Measurements from ENCODE around the gene VWA1.

VWA1 gene

DNA sequence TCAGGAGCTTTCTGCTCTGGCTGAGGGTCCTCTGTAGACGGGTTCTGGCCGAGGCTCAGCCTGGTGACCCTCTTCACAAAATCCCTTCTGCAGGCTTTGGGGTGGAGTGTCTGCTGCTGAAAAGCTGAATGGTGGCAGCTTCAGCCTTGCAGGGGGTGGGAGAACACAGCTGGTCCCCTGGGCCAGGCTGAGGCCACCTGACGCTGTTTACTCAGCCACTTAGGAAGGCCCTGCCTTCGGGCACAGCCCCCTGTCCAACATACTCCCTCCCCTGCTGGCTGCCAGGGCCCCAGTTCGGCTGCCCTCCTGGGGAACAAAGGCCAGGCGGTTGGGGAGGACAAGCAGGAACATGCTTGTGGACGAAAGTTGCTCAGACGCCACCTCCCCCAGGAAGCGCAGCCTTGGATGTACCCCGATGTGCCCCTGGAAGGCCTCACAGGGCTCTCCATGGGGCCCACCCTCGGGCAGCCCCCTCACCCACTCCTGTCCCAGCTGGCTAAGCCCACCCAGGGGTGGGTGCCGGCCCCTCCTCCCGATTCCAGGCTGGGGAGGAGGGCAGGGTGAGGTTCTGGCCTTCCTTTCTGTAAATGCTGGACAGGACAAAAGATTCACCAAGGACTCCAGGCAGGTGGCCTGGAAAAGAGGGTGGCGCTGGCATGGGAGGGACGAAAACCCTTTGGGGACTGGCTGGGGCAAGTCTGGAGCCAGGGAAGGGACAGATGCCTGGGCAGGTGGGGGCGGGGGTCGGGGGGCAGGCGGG, 14.2 kb upstream of the VWA1 start, which contains the start of gene ANKRD65:
ANKRD65 (minus strand) TSS at position 130 of the 760 bp plus-strand sequence. CDS start 271 bp downstream, outside the sequence.
- H3K4me3 ChIP-seq (ENCODE audit: low read depth, low read length) = no peak within 1 kb of the TSS
- POLR2A ChIA-PET = interaction anchor here (0.6 kb wide), 1 partner anchor 22 kb away, joined by 4 read pairs; no protein-coding TSS in a partner anchor

DNA sequence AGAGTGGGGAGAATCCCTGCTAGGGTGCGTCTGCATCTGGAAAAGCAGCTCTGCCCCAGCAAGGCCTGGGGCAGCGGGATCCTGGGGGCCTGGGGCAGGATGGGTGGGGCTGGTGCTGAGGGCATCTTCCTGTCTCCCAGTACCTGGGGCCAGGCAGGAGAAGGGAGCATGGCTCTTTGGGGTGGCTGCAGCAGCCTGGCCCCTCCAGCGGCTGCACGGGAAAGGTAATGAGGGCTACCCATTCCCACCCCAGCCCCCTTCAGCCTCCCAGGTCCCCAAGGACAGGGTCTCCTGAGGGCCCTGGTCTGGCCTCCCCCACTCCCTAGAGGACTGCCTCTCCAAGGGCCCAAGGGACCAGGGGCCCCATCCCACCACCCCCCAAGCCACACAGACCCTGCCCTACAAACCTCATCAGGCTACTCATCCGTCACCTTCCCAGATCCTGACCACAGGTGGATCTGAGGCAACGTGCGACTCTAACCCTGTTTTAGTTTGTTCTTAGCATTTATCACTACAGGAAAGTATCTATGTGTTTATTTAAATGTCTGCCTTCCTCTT, 13.5 kb upstream of the VWA1 start:
- Histone ChIP-seq H3K27ac (ENCODE audit: extremely low read depth, low read depth, low read length) (no peak overlapping the region), H3K36me3 (ENCODE audit: control insufficient read depth in 2 of 2, insufficient read depth in 1 of 2, low read length in 2 of 2) (no peaks in the 10 kb centered on the region), H3K9me3 (ENCODE audit: control insufficient read depth, insufficient read depth, low read depth, low read length) (no peaks in the 10 kb centered on the region), H3K4me1 (ENCODE audit: control insufficient read depth, insufficient read depth, low read length) (no peaks in the 10 kb centered on the region), H3K4me3 (ENCODE audit: low read depth, low read length) (no peak overlapping the region)
- POLR2A ChIA-PET = interaction anchor here (0.6 kb wide), 1 partner anchor 22 kb away, joined by 4 read pairs; no protein-coding TSS in a partner anchor
- CTCF ChIA-PET = interaction anchor here (0.7 kb wide), 1 partner anchor 50 kb away, joined by 3 read pairs; no protein-coding TSS in a partner anchor
- TF ChIP-seq BCL11B (tag by site-specific recombination; IDR thresholded peaks at IDR 0.05; ENCODE audit: low read depth) = no peak
- TF ChIP-seq, protein P1, sequence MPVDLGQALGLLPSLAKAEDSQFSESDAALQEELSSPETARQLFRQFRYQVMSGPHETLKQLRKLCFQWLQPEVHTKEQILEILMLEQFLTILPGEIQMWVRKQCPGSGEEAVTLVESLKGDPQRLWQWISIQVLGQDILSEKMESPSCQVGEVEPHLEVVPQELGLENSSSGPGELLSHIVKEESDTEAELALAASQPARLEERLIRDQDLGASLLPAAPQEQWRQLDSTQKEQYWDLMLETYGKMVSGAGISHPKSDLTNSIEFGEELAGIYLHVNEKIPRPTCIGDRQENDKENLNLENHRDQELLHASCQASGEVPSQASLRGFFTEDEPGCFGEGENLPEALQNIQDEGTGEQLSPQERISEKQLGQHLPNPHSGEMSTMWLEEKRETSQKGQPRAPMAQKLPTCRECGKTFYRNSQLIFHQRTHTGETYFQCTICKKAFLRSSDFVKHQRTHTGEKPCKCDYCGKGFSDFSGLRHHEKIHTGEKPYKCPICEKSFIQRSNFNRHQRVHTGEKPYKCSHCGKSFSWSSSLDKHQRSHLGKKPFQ (tag by site-specific recombination; IDR thresholded peaks at IDR 0.05) = no peak
- TF ChIP-seq, protein P2, sequence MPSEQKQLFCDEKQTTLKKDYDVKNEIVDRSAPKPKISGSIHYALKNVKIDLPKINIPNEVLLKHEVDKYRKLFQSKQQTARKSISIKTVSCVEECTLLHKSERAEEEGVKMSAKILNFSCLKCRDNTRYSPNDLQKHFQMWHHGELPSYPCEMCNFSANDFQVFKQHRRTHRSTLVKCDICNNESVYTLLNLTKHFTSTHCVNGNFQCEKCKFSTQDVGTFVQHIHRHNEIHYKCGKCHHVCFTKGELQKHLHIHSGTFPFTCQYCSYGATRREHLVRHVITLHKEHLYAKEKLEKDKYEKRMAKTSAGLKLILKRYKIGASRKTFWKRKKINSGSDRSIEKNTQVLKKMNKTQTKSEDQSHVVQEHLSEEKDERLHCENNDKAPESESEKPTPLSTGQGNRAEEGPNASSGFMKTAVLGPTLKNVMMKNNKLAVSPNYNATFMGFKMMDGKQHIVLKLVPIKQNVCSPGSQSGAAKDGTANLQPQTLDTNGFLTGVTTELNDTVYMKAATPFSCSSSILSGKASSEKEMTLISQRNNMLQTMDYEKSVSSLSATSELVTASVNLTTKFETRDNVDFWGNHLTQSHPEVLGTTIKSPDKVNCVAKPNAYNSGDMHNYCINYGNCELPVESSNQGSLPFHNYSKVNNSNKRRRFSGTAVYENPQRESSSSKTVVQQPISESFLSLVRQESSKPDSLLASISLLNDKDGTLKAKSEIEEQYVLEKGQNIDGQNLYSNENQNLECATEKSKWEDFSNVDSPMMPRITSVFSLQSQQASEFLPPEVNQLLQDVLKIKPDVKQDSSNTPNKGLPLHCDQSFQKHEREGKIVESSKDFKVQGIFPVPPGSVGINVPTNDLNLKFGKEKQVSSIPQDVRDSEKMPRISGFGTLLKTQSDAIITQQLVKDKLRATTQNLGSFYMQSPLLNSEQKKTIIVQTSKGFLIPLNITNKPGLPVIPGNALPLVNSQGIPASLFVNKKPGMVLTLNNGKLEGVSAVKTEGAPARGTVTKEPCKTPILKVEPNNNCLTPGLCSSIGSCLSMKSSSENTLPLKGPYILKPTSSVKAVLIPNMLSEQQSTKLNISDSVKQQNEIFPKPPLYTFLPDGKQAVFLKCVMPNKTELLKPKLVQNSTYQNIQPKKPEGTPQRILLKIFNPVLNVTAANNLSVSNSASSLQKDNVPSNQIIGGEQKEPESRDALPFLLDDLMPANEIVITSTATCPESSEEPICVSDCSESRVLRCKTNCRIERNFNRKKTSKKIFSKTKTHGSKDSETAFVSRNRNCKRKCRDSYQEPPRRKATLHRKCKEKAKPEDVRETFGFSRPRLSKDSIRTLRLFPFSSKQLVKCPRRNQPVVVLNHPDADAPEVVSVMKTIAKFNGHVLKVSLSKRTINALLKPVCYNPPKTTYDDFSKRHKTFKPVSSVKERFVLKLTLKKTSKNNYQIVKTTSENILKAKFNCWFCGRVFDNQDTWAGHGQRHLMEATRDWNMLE (tag by site-specific recombination; conservative IDR thresholded peaks at IDR 0.05; ENCODE audit: low read depth) = no peak
- TF ChIP-seq OVOL3 (tag by site-specific recombination; IDR thresholded peaks at IDR 0.05) = no peak
- TF ChIP-seq, protein P3, sequence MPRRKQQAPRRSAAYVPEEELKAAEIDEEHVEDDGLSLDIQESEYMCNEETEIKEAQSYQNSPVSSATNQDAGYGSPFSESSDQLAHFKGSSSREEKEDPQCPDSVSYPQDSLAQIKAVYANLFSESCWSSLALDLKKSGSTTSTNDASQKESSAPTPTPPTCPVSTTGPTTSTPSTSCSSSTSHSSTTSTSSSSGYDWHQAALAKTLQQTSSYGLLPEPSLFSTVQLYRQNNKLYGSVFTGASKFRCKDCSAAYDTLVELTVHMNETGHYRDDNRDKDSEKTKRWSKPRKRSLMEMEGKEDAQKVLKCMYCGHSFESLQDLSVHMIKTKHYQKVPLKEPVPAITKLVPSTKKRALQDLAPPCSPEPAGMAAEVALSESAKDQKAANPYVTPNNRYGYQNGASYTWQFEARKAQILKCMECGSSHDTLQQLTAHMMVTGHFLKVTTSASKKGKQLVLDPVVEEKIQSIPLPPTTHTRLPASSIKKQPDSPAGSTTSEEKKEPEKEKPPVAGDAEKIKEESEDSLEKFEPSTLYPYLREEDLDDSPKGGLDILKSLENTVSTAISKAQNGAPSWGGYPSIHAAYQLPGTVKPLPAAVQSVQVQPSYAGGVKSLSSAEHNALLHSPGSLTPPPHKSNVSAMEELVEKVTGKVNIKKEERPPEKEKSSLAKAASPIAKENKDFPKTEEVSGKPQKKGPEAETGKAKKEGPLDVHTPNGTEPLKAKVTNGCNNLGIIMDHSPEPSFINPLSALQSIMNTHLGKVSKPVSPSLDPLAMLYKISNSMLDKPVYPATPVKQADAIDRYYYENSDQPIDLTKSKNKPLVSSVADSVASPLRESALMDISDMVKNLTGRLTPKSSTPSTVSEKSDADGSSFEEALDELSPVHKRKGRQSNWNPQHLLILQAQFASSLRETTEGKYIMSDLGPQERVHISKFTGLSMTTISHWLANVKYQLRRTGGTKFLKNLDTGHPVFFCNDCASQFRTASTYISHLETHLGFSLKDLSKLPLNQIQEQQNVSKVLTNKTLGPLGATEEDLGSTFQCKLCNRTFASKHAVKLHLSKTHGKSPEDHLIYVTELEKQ (tag by site-specific recombination; IDR thresholded peaks at IDR 0.05; ENCODE audit: borderline replicate concordance) = no peak
- no peak for TF ChIP-seq ZNF544 (tag by site-specific recombination; IDR thresholded peaks at IDR 0.05)
- TF ChIP-seq ZNF121 (tag by site-specific recombination; IDR thresholded peaks at IDR 0.05) = no peak

More for the DNA sequence above, 14.2 kb upstream of the VWA1 start, which contains the start of gene ANKRD65:
- no peak for TF ChIP-seq ZNF302 (tag by site-specific recombination; IDR thresholded peaks at IDR 0.05; ENCODE audit: low read depth)
- TF ChIP-seq ZBTB8A (tag by site-specific recombination; IDR thresholded peaks at IDR 0.05) = peak; percentile 53; the same call in 1 of the 2 replicates
- peak; percentile 77 for TF ChIP-seq ZNF341 (tag by site-specific recombination; IDR thresholded peaks at IDR 0.05; ENCODE audit: low read depth)
- TF ChIP-seq ZNF548 (tag by site-specific recombination; IDR thresholded peaks at IDR 0.05) = no peak
- no peak for TF ChIP-seq GFI1B (tag by site-specific recombination; IDR thresholded peaks at IDR 0.05)
- TF ChIP-seq, protein P4, sequence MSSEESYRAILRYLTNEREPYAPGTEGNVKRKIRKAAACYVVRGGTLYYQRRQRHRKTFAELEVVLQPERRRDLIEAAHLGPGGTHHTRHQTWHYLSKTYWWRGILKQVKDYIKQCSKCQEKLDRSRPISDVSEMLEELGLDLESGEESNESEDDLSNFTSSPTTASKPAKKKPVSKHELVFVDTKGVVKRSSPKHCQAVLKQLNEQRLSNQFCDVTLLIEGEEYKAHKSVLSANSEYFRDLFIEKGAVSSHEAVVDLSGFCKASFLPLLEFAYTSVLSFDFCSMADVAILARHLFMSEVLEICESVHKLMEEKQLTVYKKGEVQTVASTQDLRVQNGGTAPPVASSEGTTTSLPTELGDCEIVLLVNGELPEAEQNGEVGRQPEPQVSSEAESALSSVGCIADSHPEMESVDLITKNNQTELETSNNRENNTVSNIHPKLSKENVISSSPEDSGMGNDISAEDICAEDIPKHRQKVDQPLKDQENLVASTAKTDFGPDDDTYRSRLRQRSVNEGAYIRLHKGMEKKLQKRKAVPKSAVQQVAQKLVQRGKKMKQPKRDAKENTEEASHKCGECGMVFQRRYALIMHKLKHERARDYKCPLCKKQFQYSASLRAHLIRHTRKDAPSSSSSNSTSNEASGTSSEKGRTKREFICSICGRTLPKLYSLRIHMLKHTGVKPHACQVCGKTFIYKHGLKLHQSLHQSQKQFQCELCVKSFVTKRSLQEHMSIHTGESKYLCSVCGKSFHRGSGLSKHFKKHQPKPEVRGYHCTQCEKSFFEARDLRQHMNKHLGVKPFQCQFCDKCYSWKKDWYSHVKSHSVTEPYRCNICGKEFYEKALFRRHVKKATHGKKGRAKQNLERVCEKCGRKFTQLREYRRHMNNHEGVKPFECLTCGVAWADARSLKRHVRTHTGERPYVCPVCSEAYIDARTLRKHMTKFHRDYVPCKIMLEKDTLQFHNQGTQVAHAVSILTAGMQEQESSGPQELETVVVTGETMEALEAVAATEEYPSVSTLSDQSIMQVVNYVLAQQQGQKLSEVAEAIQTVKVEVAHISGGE (tag by site-specific recombination; conservative IDR thresholded peaks at IDR 0.05; ENCODE audit: low read depth) = no peak
- TF ChIP-seq SP7 (tag by site-specific recombination; IDR thresholded peaks at IDR 0.05) = peak; percentile 23; the same call in 1 of the 2 replicates
- no peak for TF ChIP-seq ZNF157 (tag by site-specific recombination; IDR thresholded peaks at IDR 0.05)
- TF ChIP-seq SCRT2 (tag by site-specific recombination; IDR thresholded peaks at IDR 0.05) = peak; percentile 58
- peak; percentile 98 for TF ChIP-seq ZIC2 (tag by site-specific recombination; IDR thresholded peaks at IDR 0.05)
- TF ChIP-seq ZNF423 (tag by site-specific recombination; IDR thresholded peaks at IDR 0.05) = peak; percentile 19; the same call in 1 of the 2 replicates
- TF ChIP-seq, protein P5, sequence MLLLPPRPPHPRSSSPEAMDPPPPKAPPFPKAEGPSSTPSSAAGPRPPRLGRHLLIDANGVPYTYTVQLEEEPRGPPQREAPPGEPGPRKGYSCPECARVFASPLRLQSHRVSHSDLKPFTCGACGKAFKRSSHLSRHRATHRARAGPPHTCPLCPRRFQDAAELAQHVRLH (tag by site-specific recombination; IDR thresholded peaks at IDR 0.05) = no peak
- TF ChIP-seq GLIS1 (tag by site-specific recombination; IDR thresholded peaks at IDR 0.05) = peak; percentile 99
- TF ChIP-seq ZNF558 (tag by site-specific recombination; IDR thresholded peaks at IDR 0.05) = no peak
- peak; percentile 39 for TF ChIP-seq SP2 (tag by site-specific recombination; IDR thresholded peaks at IDR 0.05)
- TF ChIP-seq ZNF473 (tag by site-specific recombination; IDR thresholded peaks at IDR 0.05) = no peak
- peak; percentile 59; the same call in 1 of the 2 replicates for TF ChIP-seq GLIS2 (tag by site-specific recombination; IDR thresholded peaks at IDR 0.05)
- Histone ChIP-seq H3K9me3 (ENCODE audit: control insufficient read depth, insufficient read depth, low read depth, low read length) (no peaks in the 10 kb centered on the region), H3K4me1 (ENCODE audit: control insufficient read depth, insufficient read depth, low read length) (no peaks in the 10 kb centered on the region), H3K27ac (ENCODE audit: extremely low read depth, low read depth, low read length) (no peak within 1 kb of the TSS), H3K36me3 (ENCODE audit: control insufficient read depth in 2 of 2, insufficient read depth in 1 of 2, low read length in 2 of 2) (no peaks in the 10 kb centered on the region)
- CTCF ChIA-PET = no interaction called here
